ENCODE measurements around the gene CNGA3.

CNGA3 gene

DNA sequence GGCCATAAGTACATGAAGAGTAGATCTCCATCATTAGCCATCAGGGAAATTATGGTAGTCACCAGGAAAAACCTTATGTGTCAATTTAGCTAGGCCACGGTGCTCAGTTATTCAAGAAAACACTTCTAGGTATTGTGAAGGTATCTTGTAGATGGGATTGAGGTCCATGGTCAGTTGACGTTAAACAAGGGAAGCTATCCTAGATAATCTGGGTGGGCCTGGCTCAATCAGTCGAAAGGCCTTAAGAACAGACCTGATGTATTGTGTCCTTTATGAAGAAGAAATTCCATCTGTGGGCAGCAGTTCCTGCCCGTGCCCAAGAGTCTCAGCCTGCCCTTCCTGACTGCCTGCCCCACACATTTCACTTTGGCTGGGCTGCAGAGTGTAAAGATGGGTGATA lies 16.7 kb upstream of the CNGA3 start:
- ATAC-seq: no peak

- no peak for ATAC-seq
Observed at GRCh38 chr2:98332989-98333388, 13.3 kb upstream of the CNGA3 start.

GRCh38 chr2:98333922-98334321 lies 12.3 kb upstream of the CNGA3 start:
- ATAC-seq: no peak

GRCh38 chr2:98334439-98335078 lies 11.7 kb upstream of the CNGA3 start:
- no peak for ATAC-seq

DNA sequence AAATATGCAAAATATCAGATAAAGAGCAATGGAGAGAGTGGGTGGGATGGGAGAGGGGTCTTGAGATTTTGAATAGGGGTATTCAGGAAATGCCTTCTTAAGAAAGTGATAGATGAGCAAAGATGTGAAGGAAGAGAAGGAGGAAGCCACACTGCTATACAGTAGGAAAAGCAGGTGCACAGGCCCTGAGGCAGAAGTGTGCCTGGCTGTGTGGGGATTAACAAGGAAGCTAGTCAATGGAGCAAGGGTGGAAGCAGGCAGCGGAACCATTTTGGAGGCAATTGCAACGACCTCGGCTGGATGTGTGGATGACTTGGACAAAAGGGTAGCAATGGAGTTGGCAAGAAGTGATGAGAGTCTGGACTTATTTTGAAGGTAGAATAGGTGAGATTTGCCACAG lies 11.0 kb upstream of the CNGA3 start:
- ATAC-seq: no peak

- ATAC-seq: no peak
Observed at GRCh38 chr2:98341241-98341640, 5.0 kb upstream of the CNGA3 start.

DNA sequence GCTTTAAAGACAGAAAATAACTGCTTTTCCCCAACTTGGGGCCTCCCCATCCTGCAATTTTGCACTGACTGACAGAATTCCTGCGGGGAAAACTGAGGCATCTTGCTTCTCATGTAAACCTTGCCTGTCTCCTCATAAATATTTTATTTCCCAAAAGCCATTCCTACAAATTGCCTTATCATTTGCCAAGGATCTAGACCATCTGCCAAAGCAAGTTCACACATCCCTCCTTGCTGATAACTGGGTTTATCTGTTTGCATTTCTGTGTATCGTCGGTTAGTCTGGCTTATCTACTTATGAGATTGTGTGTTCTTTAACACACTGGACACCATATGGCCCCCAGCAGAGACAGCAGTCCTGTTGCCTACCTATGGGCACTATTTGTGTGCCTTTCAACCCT lies 3.0 kb upstream of the CNGA3 start:
- no peak for ATAC-seq

DNA sequence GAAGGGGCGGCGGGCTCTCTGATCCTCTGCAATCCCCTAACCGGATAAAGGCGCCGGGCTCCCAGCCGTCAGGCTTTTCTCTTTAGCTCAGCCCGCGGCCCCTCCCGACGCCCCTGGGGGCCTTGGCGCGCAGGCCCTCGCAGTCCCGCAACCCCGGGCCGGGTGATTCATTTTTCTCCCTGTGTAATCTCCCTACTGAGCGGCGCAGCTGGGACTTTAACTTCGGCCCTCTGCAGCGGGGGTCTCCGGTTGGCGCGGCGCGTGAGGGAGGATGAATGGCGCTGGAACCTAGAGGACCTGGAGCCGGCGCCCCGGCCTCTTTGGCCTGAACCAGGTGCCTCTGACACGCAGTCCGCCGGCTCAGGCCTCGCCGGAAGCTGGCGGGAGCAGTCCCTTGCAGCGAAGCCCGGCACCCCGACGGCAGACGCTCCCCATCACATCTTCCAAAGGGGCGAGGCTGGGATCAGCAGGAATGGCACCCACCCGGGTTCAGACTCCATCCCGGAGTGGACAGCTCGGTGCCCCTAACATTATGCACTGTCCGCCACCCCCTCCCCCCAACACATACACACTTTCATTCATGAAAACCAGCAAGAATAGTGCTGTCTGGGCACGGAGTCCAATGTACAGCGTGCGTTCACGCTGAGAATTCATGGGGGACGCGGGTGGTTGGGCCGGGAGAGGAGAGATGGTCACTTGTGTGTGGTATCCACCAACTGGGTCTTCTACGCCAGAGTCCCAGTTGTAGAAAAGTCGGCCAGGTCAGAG lies 1.2 kb downstream of the CNGA3 start:
- ATAC-seq: no peak

GRCh38 chr2:98348066-98348561 lies 1.9 kb downstream of the CNGA3 start:
- no peak for ATAC-seq

- ATAC-seq: no peak
Observed at GRCh38 chr2:98350411-98350810, 4.2 kb downstream of the CNGA3 start.

GRCh38 chr2:98355881-98356280 lies 9.6 kb downstream of the CNGA3 start:
- ATAC-seq: no peak

DNA sequence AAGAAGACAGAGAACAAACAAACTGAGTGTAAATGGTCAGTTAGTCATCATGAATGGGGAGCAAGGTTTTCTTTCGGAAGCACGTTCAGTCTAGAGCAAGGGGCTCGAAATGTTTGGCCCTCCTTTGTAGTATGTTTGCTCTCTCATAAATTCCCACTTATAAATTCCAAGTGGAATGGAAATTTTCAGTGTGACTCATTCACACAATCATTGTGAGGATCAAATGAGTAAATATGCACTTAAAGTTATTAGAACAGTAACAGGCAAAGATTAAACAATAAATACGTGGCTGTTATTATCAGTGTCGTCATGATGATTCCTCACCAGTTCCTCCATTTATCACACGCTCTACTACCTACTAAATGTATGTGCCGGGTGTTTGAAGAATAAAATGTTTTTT lies 10.5 kb downstream of the CNGA3 start:
- no peak for ATAC-seq

DNA sequence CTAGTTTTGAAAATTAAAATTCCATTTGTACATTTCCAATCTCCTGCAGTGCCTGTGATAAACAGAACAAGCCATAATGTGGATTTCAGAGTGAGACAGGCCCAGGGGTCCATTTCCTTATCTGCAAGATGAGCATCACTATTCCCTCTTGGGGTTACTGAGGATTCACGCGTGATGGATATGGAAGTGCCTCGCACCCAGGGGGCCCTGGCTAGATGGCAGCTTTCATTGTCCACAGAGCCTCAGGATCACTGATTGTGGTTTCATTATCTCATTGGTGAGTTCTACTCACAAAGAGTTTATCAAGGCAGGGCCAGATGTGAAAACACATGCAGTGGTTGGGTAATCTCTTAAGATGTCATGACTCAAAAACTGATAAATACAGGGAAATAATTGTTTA lies 11.6 kb downstream of the CNGA3 start:
- ATAC-seq: no peak

GRCh38 chr2:98359986-98360385 lies 13.7 kb downstream of the CNGA3 start:
- no peak for ATAC-seq

- ATAC-seq: no peak
Observed at GRCh38 chr2:98367721-98368120, 21.5 kb downstream of the CNGA3 start.

DNA sequence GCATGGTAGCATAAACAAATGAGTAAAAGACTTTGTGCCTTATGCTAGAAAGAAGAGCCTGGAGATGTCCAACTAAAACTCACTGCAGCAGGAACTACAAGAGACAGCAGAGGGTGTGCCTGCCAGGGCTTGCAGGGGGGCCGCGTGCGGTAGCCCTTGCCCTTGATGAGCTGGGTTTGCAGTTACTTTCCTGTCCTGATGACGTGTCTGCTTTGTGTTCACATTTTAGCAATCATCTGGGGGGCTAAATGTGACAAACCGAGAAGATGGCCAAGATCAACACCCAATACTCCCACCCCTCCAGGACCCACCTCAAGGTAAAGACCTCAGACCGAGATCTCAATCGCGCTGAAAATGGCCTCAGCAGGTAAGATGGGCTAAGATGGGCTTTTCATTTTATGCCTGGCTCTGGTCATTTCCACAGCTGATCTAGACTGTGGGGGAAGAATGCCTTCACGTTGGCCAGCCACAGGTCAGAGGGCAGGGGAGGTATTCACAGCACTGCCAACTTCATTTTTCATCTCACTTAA lies 23.5 kb downstream of the CNGA3 start:
- no peak for ATAC-seq

GRCh38 chr2:98372121-98372520 lies 25.9 kb downstream of the CNGA3 start:
- ATAC-seq: no peak

DNA sequence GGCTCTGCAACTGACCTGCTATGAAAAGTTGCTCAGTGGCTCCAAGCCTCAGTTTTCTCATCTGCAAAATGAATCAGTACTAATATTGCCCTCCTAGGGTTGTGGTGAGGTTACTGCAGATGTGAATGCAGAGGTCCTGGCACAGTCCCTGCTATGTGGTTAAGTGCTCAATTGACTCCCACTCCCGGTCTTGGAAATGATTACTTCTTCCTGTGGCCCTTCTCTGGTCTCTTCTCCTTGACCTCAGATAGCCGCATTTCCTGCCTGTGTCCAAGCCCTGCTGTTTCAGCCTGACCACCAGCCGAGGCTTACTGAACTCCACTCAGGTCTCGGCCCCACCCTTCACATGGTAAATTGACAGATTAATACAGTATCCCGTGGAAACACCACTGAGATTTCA lies 26.3 kb downstream of the CNGA3 start:
- ATAC-seq: no peak

- ATAC-seq: no peak
Observed at GRCh38 chr2:98374286-98374685, 28.0 kb downstream of the CNGA3 start.

DNA sequence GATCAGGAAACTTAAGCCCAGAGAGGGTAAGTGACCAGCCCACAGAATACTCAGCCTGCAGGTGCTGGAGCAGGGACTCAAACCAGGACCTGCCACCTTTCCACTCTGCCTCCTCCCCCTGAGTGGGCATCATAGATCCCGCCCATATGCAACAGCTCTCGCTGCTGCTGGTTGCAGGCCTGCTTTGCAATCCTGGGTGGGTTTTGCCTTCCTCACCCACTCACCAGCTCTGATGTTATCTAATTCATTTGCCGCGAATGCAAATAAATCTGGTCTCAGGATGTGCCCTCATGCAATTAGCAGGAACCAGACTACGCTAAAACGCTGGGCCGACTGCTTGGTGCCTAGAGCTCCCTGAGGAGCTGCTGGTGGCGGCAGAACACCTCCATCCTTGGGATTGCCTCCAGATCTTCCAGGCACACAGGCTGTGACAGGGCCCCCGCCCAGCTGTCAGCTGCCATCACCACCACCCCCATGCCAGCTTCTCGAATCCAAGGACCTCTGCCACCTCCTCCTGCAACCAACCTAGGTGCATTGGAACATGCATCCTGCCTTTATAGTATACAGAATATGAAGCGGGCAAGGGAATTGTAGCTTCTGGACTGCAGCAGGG lies 28.8 kb downstream of the CNGA3 start:
- no peak for ATAC-seq

DNA sequence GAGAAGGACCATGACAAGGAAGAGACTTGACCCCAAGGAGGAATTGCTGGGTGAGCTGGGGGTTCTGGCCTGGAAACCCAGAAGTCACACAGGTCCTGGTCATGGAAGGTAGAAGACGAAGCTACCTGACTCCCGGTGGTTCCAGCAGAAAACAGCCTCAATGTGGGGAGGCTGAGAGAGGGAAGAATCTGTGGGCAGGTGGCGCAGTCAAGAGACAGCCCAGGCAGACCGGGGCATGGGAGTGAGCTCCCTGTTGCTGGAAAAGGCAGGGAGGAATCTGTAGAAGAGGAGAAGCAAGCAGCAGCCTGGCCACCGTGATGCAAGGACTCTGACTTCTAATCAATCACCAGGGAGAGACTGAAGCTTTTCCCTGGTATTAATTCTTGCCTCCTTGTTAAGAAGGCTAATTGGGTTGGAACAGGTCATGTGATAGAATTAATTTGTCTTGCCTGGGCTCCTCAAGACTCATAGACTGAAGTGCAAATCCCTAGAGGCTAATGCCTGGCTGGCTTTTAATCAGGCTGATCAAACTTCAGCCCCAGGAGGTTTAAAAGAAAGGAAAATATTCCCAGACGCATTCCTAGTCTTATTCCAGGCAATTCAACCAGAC lies 30.1 kb downstream of the CNGA3 start:
- no peak for ATAC-seq

GRCh38 chr2:98376996-98377395 lies 30.7 kb downstream of the CNGA3 start:
- no peak for ATAC-seq

DNA sequence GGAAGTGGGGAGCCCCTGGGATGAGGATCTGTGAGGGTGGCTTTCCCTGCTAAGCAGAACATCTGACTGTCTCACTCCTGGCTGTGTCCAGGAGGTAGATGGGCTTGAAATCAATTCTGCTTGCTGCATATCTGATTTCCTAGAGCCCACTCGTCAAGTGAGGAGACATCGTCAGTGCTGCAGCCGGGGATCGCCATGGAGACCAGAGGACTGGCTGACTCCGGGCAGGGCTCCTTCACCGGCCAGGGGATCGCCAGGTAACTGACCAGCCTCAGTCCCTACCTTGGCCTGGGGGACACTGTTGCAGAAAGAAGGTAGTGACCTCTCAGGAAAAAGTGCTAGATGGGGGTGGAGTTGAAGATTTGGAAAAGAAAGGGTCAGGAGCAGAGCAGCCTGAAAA lies 31.3 kb downstream of the CNGA3 start:
- no peak for ATAC-seq

All from activated CD4-positive, CD25-positive, alpha-beta regulatory T cell treated with anti-CD3 and anti-CD28 coated beads, Interleukin-2, amount 50 U/mL, for 24 hours (primary cell).